Measurements from ENCODE around the gene SH3PXD2B.
A peak's percentile ranks its signal among the peaks of the same experiment; 100 is the strongest.

- TF ChIP-seq POLR2AphosphoS5 (IDR thresholded peaks at IDR 0.05) (peak in 1 of 3 donors; percentile 7), CTCF (IDR thresholded peaks at IDR 0.05) (no peak), POLR2A (IDR thresholded peaks at IDR 0.05) (no peak)
Observed at GRCh38 chr5:172414531-172415361, 39.6 kb downstream of the SH3PXD2B start.
